Left lung (tissue), 10 donors: ENCODE measurements around the gene CYFIP1. TPM values are rescaled to one million over a fixed set of nuclear protein-coding genes. Genes with fewer than 3 reads are reported as not detected.

Experiments used
- ATAC-seq: fragments of 200-7000 bp; cut with Tn5 transposase; one replicate; pipeline ENCODE4 v1.9.1; 2020; ENCODE audit warnings: moderate library complexity
- DNase-seq, 4 donors: peaks; one replicate each; pipeline ENCODE4 v3.0.0-alpha.2; 2013 to 2020
- H3K27ac ChIP-seq, 2 donors: fragments of 200-600 bp; sonication (generic) in 1 of 2; one replicate each; pipeline versions ENCODE4 v1.5.0 to v1.8.0; 2020 to 2021
- H3K27me3 ChIP-seq, 2 donors: fragments of 200-600 bp; sonication (generic) in 1 of 2; one replicate each; pipeline versions ENCODE4 v1.5.0 to v1.8.0; 2020 to 2021
- H3K36me3 ChIP-seq, 2 donors: fragments of 200-600 bp; sonication (generic) in 1 of 2; one replicate each; pipeline versions ENCODE4 v1.5.0 to v1.8.0; 2020 to 2021
- H3K4me1 ChIP-seq, 2 donors: fragments of 200-600 bp; one replicate each; pipeline ENCODE4 v1.8.0; 2021
- H3K4me3 ChIP-seq, 2 donors: fragments of 200-600 bp; sonication (generic) in 1 of 2; one replicate each; pipeline versions ENCODE4 v1.5.0 to v1.8.0; 2020 to 2021; ENCODE audit warnings: mild to moderate bottlenecking in 1 of 2
- H3K9me3 ChIP-seq, 2 donors: fragments of 200-600 bp; sonication (generic) in 1 of 2; one replicate each; pipeline versions ENCODE4 v1.5.0 to v1.8.0; 2020 to 2021
- intact Hi-C, 2 donors: fragments of 100-400 bp; cut with DNase I; formaldehyde crosslinking; loops; one replicate each; pipeline versions ENCODE4 v1.11.2 to v1.14.2; 2022
- polyA plus RNA-seq, 6 donors: library from polyadenylated mRNA; unstranded; fragments of 120-200 nt; gene quantifications; one replicate each; pipeline ENCODE4 v1.2.1, GENCODE V29; 2013; ENCODE audit not compliant: insufficient read length in 6 of 6
- total RNA-seq, 2 donors: library from RNA; stranded (reverse); fragmentation: NEBNext Ultra II Directional; extraction: Animal tissue kit (Norgen Biotek cat#: 25700); gene quantifications; one replicate each; pipeline ENCODE4 v1.2.1, GENCODE V29; 2021
- TF ChIP-seq, protein P1 (sequence below), 2 donors: fragments of 200-600 bp; sonication (generic) in 1 of 2; IDR thresholded peaks; one replicate each; pipeline versions ENCODE4 v1.5.0 to v1.8.0; 2021; ENCODE audit warnings: antibody characterized with exemption in 2 of 2
- donor health status: DM: no; HTN: yes; CAD: no.
- donor health status: DM: no; HTN: no; CAD: no.

Gene CYFIP1
- total and polyA plus RNA-seq, 8 donors: 85.6 to 164 (median 92.3) TPM

GRCh38 chr15:22850055-22850454 is 130.1 kb downstream of the CYFIP1 start:
- no peaks in the 10 kb centered on the region for H3K27me3 ChIP-seq
- H3K36me3 ChIP-seq: peaks cover 0 to 89% of the 10 kb centered on the region in 2 donors
- H3K4me3 ChIP-seq: no peak overlapping the region
- intact Hi-C loops: no loop called here
- no peak for ATAC-seq
- TF ChIP-seq, protein P1, sequence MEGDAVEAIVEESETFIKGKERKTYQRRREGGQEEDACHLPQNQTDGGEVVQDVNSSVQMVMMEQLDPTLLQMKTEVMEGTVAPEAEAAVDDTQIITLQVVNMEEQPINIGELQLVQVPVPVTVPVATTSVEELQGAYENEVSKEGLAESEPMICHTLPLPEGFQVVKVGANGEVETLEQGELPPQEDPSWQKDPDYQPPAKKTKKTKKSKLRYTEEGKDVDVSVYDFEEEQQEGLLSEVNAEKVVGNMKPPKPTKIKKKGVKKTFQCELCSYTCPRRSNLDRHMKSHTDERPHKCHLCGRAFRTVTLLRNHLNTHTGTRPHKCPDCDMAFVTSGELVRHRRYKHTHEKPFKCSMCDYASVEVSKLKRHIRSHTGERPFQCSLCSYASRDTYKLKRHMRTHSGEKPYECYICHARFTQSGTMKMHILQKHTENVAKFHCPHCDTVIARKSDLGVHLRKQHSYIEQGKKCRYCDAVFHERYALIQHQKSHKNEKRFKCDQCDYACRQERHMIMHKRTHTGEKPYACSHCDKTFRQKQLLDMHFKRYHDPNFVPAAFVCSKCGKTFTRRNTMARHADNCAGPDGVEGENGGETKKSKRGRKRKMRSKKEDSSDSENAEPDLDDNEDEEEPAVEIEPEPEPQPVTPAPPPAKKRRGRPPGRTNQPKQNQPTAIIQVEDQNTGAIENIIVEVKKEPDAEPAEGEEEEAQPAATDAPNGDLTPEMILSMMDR (IDR thresholded peaks at IDR 0.05): no peak
- H3K9me3 ChIP-seq: no peaks in the 10 kb centered on the region
- H3K27ac ChIP-seq: no peak overlapping the region
- DNase-seq: no peak
- no peaks in the 10 kb centered on the region for H3K4me1 ChIP-seq

DNA sequence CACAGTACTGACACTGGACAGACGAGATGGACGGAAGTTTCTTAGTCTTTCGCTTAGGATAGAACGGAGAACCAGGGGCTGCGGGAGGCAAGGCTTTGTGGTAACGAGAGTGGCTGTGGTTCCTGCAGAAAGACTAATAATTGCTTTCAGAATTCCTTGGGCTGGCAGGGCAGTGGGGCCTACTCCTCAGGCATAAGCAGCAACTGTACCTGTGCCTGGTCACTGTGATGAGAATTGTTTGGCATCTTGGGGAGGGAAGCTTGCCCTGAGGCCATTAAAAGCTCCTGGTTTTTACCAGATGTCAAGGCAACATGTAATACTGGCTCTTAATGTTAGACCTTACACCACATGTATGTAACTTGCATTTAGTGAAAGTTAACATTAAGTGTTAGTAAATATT is 134.1 kb downstream of the CYFIP1 start:
- Histone ChIP-seq H3K4me3 (no peak overlapping the region), H3K36me3 (peaks cover 0 to 74% of the 10 kb centered on the region in 2 donors), H3K4me1 (peaks cover 2 to 20% of the 10 kb centered on the region in 2 donors), H3K27ac (no peak overlapping the region), H3K9me3 (no peaks in the 10 kb centered on the region), H3K27me3 (no peaks in the 10 kb centered on the region)
- TF ChIP-seq, protein P1 (IDR thresholded peaks at IDR 0.05): no peak
- ATAC-seq (no peak), DNase-seq (no peak)
- intact Hi-C loops: no loop called here

DNA sequence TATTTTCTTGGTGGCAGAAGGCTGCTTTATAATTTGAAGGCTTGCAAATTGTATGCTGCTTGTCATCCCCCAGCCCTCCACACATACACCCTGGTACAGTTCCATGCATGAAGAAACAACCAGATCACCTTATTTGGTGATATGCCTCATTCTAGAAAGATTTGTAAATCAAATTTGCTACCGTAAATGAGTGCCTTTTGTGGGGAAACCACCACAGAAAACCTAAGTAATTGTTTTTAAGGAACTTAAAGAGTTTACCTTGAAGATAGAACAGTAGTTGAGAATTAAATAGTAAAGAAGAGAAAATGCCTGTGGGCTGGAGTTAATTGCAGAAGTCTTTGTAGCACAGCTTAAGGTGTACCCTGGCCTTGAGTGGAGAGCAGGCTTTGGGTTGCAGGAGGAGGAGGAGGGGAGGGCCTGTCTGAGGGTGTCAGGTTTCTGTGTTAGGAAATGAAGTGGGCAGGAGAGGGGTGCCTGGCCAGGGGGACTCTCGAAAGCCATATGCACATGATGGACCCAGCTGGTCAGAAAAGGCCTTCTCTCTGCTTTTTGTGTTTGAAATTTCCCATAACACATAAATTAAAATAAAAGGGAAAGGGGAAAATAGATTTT is 134.8 kb downstream of the CYFIP1 start:
- peaks cover 5 to 27% of the 10 kb centered on the region in 2 donors for H3K4me1 ChIP-seq
- H3K9me3 ChIP-seq: no peaks in the 10 kb centered on the region
- no peak overlapping the region for H3K27ac ChIP-seq
- intact Hi-C loops: no loop called here
- H3K4me3 ChIP-seq: no peak overlapping the region
- TF ChIP-seq, protein P1 (IDR thresholded peaks at IDR 0.05): no peak
- peak in 1 of 4 donors; percentile 50 for DNase-seq
- ATAC-seq: peak; percentile 86
- H3K36me3 ChIP-seq: peaks cover 0 to 71% of the 10 kb centered on the region in 2 donors
- no peaks in the 10 kb centered on the region for H3K27me3 ChIP-seq

DNA sequence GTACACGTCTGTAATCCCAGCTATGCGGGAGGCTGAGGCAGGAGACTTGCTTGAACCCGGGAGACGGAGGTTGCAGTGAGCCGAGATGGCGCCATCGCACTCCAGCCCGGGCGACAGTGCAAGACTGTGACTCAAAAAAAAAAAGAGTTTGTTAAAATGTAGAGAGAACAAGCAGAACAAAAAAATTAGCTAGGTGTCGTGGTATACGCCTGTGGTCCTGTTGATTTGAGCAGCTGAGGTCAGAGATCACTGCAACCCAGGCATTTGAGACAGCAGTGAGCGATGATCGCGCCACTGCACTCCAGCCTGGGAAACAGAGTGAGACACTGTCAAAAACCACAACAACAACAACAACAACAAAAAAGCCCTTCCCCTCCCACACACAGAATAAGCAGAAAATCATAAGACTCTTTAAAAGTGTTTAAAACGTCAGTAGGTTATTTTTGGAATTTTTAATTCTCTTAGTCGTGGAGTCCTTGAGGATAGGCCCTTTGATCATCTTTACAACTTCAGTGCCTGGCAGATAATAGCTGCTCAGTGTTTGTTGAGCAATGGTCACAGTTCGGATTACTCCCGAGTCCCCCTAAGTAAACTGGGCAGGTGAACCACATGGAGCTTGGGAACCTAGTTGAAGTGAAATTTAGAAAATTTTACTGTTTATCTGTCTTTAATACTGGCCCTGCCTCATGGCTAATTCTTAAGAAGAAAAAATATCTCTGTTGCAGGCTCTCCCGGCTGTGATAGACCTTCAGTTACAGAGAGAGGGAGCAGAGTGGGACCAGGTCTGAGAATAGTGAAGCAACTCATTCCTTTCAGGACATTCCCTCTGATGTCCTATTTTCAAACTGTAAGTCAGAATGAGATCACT is 135.5 kb downstream of the CYFIP1 start:
- H3K9me3 ChIP-seq: no peaks in the 10 kb centered on the region
- peaks cover 0 to 63% of the 10 kb centered on the region in 2 donors for H3K36me3 ChIP-seq
- no peak overlapping the region for H3K4me3 ChIP-seq
- no peak overlapping the region for H3K27ac ChIP-seq
- ATAC-seq: no peak
- no peaks in the 10 kb centered on the region for H3K27me3 ChIP-seq
- intact Hi-C loops: no loop called here
- no peak for DNase-seq
- peaks cover 5 to 34% of the 10 kb centered on the region in 2 donors for H3K4me1 ChIP-seq
- TF ChIP-seq, protein P1 (IDR thresholded peaks at IDR 0.05): no peak
